GM21515 (cell line): Measurements from ENCODE around the gene NOM1.
"Not testable (repeated sequence)": the region's sequence is repeated elsewhere in the genome, so short reads cannot be mapped to it uniquely, and the experiment has no call there.

Experiments
- ATAC-seq: cut with Tn5 transposase; IDR thresholded peaks from one replicate; pipeline ENCODE4 v1.9.1; 2021; ENCODE audit not compliant: unreplicated experiment

NOM1 gene

DNA sequence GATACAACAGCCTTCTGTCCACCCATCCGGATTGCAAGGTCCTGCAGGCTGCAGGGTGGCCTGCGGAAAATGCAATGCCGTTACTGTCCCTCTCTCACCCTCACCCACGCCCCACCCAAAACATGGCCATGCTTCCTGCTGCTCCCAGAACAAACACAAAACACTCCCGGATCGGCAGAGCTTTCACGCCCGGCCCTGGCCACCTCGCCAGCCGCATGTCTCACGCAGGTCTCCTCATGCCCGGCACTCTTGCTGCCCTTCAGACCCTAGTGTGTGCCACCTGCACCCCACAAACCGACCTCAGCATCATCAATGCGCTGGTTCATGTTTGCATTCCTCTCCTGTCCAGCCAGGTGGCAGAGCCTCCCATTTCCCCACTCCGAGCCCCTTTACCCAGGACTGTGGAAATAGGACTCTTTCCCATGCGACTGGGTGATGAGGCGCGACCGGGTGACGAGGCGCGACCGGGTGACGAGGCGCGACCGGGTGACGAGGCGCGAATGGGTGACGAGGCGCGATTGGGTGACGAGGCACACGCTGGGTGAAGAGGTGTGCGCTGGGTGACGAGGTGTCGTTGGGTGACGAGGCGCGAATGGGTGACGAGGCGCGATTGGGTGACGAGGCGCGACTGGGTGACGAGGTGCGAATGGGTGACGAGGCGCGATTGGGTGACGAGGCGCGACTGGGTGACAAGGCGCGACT is 8.9 kb upstream of the NOM1 start:
- no peak for ATAC-seq

DNA sequence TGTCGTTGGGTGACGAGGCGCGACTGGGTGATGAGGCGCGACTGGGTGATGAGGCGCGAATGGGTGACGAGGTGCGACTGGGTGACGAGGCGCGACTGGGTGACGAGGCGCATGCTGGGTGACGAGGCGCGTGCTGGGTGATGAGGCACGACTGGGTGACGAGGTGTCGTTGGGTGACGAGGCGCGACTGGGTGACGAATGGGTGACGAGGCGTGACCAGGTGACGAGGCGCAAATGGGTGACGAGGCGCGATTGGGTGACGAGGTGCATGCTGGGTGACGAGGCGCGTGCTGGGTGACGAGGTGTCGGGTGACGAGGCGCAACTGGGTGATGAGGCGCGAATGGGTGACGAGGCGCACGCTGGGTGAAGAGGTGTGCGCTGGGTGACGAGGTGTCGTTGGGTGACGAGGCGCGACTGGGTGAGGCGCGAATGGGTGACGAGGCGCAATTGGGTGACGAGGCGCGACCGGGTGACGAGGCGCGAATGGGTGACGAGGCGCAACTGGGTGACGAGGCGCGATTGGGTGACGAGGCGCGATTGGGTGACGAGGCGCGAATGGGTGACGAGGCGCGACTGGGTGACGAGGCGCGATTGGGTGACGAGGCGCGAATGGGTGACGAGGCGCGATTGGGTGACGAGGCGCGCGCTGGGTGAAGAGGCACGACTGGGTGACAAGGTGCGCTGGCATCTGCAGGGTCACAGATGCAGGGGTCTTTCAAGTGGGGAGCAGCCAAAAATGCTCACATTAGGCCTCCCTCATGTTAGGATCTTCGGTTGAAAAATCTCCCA is 7.9 kb upstream of the NOM1 start:
- no peak for ATAC-seq

DNA sequence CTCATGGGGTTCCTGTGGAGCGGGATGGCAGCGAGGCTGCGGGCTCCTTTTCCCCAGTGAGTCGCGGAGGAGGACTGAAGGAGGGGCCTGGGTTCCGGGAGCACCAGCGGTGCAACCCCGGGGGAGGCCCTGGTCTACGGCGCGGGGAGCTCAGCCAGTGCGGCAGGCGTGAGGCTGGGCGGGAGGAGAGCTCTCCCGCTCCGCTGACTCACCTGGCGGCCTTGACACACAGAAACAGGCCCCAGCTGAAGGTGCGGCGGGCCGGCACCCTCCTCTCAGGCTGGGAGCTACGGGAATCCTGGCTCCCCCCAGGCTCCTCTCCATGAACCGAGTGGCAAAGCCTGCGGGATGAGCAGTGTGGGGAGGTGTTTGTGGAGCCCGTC is 6.8 kb upstream of the NOM1 start:
- ATAC-seq, result no peak

DNA sequence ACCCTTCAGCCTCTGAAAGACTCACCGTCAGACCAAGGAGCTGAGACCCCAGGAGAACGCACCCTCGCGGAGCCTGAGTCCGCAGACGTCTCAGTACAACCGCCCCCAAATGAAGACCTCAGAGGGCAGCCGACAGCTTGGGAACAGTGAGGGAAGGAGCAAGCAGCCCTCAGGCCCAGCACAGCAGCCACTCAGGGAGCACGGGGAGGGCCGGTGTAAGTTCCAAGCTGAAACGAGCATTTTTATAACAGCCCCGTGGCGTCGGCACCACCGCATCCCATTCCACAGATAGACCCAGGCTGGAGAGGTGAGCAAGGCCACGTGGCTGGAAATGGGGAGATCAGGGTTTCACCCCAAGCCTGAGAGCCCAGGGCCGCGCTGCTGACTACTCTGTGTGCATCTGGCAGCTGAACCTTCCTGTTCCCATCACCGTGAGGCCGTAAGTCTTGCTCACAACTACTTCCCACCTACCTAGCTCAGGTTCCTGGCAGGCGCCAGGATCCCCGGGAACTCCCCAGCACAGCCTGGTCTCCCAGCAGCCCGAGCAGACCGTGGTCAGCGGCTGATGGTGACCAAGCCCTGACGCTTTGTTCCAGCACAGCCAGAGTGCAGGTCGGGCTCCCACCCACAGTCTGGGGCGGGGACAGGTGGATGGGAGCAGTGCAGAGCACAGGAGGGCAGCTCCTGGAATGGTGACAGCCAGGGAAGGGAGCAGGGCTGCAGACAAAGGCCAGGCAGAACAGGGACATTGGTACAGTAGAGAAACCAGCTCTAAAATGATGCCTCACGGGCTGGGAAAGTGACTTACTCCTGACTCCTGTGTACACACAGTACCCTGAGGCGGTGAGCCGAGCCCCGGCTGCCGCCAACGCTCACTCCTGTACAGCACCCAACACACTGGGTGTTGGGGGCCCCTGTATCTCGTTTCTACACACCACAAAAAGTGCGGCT is 6.1 kb upstream of the NOM1 start:
- no peak for ATAC-seq

DNA sequence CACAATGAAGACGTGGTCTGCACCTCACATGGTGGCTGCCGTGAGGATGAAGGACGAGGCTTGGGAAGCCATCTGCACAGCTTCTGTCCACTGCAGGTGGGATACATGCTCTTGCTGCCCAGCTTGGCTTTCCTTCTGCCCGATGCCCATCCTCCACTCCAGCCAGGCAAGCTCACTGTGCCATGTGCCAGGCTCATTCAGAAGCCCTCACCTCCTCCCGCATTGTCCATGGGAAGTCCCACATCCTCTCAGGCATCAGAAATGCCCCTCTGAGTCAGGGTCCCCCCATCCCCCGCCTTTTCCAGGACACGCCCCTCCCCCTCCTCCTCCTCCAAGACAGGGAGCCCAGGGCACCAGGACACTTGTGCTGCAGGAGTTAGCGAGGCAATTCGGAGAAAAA is 4.6 kb upstream of the NOM1 start:
- ATAC-seq, result no peak

DNA sequence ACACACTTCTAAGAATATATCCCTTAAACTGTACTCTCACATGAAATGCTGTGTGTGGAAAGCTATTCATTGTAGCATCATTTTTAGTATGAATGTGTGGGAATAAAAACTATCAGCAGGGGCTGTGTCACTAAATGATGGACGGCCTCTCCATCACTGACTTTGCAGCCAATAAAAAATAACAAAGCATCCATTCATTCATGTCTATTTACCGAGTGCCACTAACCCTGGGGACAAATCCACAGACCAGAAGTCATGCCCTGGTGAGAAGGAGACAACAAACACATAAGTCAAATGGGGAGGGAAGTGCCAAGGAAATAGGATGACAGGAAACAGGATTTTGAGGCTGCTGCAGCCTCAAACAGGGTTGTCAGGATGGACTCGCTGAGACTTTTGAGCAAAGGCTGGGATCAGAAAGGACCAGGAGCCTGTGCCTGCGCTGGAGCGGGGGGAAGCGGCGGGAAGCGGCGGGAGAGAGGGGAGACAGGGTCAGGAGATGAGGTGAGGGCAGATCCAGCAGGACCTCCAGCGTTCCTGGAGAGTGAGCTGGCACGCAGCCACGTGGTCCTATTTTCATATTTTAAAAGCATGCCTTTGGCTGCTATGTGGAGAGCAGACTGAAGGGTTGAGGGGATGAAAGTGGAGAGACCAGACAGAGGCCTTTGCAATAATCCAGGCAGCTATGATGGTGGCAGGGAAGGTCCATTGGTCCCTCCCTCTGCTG is 2.2 kb upstream of the NOM1 start:
- no peak for ATAC-seq

DNA sequence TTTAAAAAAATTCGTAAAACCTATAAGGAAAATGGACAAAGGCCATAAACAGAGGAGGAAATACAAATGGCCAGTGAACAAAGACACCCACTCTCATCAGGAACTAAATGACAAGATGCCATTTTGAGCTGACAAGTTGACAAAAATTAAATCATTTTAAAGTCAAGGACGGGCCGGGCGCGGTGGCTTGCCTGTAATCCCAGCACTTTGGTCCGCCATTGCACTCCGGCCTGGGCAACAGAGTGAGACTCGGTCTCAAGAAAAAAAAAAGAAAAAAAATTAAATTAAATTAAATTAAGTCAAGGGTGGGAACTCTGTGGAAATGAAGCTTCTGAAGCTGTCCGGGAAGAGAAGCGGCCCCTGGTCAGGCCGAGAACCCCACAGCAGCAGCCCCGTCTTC is 1.2 kb upstream of the NOM1 start:
- ATAC-seq, result no peak

DNA sequence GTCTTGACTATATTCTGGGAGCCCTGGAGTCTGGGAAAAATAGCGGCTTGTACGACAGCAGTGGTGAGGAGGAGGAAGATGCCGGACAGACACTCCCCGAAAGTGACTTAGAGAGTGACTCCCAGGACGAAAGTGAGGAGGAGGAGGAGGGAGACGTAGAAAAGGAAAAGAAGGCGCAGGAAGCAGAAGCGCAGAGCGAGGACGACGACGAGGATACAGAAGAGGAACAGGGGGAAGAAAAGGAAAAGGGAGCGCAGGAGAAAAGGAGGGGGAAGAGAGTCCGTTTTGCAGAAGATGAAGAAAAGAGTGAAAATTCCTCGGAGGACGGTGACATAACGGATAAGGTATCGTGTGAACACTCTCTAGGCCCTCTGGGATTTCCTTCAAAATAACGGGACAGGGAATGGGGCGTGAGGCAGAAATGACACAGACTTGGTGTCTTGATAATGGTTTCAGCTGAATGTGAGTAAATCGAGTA is 908 bp downstream of the NOM1 start:
- ATAC-seq, result no peak

DNA sequence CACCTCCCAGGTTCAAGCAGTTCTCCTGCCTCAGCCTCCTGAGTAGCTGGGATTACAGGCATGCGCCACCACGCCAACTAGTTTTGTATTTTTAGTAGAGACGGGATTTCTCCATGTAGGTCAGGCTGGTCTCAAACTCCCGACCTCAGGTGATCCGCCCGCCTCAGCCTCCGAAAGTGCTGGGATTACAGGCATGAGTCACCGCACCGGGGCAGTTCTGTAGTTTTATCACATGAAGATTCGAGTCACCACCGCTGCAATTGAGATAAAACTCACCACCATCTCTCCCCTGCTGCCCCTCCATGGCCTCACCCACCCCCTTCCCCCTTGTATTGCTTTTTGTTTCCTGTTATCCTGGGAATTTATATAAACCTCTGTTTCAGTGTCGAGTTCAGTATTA is 3.7 kb downstream of the NOM1 start:
- ATAC-seq, result not testable (repeated sequence)

DNA sequence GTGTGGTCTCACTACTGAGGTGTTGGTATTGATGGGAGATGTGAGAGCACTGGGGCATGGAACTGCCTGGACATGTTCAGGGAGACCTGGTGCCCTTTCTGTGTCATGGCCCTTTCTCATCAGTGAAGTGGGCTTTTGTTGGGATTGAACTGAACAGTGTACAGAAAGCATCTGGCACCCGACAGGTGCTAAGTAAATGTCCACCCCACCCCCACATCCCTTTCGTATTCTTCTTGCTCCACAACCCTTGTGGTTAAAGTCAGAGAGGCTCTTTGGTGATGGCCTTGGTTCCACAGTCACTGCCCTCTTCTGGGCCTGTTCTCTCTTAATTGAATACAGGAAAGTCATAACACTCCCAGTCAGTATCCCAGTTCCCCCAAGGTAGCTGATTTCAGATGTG is 5.4 kb downstream of the NOM1 start:
- no peak for ATAC-seq

DNA sequence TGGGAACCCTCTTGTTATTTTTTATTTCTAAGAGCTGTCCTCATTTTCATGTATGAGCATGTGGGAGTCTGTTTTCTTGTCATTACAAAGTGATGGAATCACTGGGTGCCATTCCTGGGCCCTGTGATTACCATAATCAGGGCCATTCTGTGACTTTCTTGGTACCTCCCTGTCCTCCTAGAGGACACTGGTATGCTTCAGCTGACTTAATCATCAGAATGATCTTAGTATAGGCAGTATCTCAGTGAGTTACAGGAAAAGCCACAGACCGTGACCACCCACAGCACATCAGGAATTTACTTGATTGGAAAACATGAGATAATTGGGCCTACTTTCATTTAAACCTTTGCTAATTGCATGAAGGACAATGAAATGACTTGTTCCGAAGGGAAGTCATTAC is 7.2 kb downstream of the NOM1 start:
- ATAC-seq, result no peak

DNA sequence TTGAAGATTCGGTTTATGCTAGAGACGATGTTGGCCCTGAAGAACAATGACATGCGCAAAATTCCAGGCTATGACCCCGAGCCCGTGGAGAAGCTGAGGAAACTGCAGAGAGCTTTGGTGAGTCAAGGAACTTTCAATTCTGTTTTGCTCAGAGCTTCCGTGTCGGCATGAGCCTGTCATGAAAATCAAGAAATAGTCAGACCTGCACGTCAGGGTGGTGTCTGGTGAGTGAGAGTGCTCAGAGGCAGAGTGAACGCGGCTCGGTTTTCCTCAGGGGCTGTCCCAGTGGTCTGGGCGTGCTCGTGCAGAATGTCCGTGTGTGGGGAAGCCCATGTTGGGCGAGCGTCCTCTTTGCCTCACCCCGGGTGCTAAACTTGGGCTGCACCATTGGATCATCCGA is 12.6 kb downstream of the NOM1 start:
- no peak for ATAC-seq

DNA sequence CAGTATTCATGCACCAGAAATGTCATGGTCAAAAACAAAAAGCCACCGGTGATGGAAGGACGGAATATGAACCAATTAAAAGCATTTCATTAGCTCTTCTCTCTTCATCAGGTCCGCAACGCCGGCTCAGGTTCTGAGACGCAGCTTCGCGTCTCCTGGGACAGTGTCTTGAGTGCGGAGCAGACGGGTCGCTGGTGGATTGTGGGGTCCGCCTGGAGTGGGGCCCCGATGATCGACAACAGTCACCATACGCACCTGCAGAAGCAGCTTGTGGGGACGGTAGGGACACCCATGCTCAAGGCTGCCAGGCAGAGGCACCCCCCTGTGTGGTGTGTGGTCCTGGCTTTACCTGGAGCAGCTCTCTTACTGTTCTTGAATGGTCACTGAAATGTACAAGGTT is 13.4 kb downstream of the NOM1 start:
- no peak for ATAC-seq

DNA sequence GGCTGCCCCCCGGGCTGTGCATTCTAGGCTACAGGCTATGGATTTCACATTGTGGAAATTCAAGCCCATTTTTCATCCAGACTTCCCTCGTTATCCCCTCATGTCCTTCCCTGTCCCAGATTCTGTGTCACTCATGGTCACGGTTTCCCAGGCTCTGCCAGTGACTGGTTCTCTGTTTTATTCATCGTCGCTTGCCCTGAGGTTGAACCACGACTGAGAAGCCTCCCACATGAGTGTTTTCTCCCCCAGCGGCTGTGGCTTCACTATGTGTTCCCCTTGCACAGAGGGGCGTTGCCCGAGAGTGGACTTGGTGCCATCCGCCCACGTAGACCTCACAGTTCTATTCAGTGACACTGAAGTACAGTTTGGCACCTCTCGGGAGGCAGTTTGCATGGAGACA is 14.0 kb downstream of the NOM1 start:
- no peak for ATAC-seq

DNA sequence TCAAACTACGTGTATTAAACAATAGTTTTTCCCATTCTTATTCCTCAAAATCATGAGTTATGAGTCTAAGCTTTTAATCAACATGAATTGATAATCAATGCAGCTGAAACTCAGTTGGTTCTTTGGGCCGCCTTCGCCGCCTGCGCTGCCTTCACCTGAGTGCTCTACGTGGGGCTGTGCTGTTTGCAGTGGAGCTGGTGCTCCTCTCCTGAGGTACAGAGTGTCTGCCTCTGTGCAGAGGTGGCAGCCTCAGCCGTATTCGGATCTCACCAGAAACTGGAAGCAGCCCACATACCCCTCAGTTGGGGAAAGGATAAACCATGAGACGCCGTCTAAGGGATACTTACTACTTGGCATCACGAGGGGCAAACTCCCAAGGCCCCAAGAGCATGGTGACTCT is 15.5 kb downstream of the NOM1 start:
- ATAC-seq, result no peak

DNA sequence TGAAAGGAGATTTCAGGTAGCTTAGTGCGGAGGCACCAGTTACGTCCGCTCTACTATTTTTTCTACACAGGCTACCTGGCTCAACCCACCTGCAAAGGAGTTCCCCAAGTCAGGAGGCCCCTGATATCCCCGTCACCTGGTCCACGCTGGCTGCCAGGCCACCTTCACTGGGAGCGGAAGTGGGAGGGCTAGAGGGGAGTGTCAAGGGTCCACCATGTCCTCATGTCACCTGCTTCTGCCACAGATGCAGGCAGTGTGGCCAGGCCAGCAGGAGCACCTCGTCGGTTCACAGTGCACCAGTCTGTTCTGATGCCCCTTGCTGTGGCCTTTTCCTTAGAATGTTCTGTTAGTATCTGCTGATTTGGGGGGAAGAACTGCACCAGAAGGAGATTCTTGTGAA is 16.9 kb downstream of the NOM1 start:
- no peak for ATAC-seq

DNA sequence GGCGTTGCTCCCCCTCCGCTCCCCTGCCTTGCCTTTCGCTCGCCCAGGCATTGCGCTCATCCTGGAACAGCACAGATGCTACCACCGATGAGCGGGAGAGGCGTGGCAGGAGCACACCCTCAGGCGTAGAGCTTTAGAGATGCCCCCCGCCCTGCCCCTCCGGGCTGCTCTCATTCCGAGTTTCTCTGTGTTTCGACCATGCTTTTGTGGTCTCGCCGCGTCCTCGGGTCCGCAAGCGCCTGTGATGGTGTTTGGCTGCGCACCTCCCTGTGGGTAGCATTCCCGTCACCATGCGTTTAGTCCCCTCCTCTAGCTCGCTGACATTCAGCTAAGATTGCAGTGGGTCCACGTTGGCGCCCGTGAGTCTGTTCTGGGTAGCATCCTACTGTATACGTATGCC is 18.7 kb downstream of the NOM1 start:
- no peak for ATAC-seq

DNA sequence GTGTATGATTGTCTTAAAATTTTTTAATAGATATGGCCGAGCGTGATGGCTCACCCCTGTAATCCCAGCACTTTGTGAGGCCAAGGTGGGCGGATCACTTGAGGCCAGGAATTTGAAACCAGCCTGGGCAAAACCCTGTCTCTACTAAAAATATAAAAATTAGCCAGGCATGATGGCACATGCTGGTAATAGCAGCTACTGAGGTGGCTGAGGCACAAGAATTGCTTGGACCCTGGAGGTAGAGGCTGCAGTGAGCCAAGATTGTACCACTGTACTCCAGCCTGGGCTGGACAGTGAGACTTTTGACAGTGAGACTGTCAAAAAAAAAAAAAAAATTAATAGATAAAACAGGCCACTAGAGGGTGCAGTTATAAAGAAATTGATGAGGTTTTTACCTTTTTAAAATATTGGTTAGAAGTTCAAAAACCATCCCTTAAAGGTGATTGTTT is 20.5 kb downstream of the NOM1 start:
- ATAC-seq, result no peak

DNA sequence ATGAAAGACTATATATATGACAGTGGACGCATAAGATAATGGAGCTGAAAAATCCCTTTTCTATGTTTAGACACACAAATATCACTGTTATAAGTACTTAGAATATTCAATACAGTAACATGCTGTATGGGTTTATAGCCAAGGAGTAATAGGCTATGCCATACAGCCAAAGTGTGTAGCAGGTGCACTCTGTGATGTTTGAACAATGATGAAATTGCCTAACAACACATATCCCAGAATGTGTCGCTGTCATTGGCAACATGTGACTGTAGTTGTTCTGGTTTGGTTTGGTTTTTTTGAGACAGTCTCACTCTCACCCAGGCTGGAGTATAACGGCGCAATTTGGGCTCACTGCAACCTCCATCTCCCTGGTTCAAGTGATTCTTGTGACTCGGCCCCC is 26.1 kb downstream of the NOM1 start:
- no peak for ATAC-seq

DNA sequence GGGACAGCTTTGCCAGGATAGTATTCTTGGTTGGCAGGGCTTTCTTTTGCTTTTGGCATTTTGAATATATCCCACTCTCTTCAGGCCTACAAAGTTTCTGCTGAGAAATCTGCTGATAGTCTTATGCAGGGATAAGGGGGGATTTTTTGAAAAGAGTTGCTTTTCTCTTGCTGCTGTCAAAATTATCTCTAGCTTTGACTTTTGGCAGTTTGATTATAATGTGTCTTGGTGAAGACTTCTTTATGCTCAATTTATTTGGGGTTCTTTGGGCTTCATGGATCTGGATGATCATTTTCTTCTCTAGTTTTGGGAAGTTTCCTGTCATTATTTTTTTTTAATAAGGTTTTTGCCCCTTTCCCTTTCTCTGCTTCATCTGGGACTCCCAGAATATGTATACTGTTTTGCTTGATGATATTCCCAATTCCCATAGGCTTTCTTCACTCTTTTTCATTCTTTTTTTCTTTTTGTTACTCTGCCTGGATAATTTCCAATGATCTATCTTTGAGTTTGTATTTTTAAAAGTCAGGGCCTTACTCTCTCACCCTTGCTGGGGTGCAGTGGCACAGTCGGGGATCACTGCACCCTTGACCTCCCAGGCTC is 29.6 kb downstream of the NOM1 start:
- ATAC-seq, result no peak
